Skin epidermis (tissue), 12 donors: ENCODE measurements around the gene ERN1.

Experiments used
- H3K27ac ChIP-seq, 21 experiments: fragments of 200-600 bp; sonication (generic) in 11 of 21; one replicate each; pipeline ENCODE4 v1.5.0; 2020; ENCODE audit warnings: mild to moderate bottlenecking in 3 of 21, inconsistent platforms in 2 of 21, moderate library complexity in 2 of 21
- H3K4me3 ChIP-seq, 7 experiments: fragments of 200-600 bp; sonication (generic) in 2 of 7; one replicate each; pipeline ENCODE4 v1.5.0; 2020; ENCODE audit warnings: inconsistent platforms in 2 of 7, mild to moderate bottlenecking in 2 of 7, moderate library complexity in 1 of 7

Gene ERN1

DNA sequence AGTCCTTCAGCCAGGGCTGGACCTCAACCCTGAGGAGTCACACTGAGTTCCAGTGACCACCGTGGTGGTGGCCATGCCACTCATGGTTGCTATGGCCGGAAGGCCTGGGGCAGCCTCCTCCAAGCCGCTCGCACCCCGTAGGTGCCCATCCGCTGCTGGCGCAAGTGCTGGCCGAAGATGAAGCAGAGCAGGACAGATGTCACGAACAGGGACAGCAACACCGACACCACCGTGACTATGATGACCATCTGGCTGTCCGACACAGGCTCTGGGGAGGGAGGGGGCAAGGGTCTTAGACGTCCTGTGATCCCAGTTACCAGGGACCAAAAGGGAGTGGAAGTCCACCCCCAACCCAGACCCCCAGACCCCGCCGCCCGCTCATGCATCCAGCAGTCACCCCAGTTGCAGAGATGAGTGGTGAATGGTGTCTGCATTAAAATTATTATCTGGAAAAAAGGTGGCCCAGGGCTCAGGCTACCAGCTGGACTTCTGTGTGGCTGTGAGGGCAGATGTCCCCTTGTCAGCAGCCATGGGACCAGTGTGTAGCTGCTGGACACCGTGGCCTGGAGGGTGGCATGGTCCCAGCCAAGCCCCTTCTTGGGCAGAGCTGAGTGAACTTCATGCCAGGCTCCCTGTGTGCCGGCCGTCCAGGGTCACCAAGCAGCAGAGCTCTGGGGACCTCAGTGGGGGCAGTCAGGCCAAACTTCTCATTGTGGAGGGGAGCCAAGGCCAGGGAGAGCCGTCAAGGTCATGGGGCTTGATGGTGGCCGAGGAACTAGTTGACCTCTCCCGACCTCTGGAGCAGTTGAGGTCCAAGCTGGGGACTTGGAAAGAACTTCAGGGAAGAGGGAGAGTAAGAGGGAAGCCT, 127.1 kb downstream of the ERN1 start:
- Histone ChIP-seq H3K27ac (peak overlapping the region in 3 of 21 experiments; percentile 25 to 60 (median 53)), H3K4me3 (no peak overlapping the region)

DNA sequence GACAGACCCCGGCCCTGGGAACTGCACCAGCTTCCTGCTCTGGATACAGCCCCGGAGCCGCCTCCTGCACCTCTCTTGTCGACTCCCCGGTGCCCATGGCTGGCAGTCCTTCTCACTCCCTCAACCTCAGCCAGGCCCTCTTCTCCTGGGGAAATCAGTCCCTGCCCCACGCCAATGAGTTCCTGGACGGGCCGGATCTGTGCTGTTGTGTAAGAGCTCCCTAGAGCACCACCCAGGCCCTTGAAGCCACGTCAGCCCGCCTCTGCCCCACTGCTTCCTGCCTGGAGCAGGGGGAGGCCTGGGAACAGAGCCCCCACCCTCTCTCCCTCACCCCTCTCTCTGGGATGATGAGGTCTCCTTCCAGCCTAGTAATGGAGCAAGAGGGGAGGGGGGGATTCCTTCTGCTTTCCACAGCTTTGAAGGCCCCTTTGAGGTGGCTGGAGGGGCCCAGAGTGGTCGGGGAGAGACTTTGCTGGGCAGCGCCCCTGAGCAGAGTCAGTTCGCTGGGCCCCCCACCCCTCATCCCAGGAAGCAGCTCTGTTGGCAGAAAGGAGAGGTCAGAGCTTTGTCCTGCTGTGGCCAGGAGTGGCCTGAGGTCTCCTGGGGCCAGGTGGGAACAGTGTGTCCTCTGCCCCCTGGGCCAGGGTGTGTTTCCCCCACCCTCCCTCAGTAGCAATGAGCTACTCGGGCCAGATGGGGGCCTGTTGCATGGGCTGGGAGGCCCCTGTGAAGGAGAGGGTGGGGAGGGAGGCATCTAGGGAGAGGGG, 128.0 kb downstream of the ERN1 start:
- no peak overlapping the region for H3K4me3 ChIP-seq
- peak overlapping the region in 12 of 21 experiments; percentile 3 to 65 (median 52) for H3K27ac ChIP-seq

DNA sequence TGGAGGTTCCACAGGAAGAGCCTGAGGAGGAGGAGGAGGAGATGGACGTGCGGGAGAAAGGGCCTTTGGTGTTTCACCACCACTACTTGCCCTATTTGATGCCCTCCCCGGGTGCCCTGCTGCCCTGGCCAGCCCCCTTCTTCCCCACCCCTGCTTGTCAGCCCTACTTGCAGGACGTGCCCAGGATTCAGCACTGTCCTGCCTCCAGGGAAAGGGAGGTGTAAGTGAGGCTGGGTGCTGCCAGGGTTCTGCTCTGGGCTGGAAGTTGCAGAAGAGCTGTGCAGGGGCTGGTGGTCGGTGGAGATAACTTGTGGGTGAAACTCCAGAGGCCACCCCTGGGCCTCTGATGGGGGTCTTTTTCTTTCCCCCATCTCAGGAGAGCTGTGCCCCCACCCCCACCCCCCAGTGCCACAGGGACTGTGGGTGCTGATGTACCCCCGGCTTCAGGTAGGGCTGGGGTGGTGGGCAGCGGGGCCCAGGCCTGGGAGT, 128.8 kb downstream of the ERN1 start:
- Histone ChIP-seq H3K27ac (peak overlapping the region in 9 of 21 experiments; percentile 3 to 65 (median 47)), H3K4me3 (no peak overlapping the region)

DNA sequence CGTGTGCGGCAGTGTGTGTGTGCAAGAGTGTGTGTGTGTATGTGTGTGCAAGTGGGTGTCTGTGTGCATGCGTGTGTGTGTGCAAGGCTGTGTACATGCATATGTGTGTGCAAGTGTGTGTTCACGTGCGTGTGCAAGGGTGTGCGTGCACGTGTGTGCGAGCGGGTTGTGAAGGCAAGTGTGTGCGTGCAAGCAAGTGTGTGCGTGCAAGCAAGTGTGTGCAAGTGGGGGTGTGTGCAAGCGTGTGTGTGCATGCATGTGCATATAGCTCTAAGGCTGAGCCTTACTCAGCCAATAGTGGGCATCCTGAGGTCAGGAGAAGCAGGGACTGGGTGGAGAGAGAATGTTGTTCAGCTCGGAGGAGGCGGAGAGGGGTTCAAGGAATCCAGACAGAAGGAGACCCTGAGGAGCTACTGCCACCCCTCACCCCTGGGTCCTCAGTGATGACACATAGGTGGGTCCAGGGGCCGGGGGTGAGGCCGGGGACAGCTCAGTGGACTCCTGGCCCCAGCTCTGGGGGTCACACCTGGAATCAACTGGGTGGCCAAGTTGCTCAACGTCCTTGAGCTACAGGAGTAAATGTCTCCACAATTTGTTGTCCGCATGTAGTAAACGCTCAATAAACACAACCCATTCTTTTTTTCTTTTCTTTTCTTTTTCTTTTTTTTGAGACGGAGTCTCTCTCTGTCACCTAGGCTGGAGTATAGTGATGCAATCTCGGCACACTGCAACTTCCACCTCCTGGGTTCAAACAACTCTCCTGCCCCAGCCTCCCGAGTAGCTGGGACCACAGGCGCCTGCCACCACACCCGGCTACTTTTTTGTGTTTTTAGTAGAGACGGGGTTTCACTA, 130.0 kb downstream of the ERN1 start:
- H3K4me3 ChIP-seq: no peak overlapping the region
- H3K27ac ChIP-seq: no peak overlapping the region

DNA sequence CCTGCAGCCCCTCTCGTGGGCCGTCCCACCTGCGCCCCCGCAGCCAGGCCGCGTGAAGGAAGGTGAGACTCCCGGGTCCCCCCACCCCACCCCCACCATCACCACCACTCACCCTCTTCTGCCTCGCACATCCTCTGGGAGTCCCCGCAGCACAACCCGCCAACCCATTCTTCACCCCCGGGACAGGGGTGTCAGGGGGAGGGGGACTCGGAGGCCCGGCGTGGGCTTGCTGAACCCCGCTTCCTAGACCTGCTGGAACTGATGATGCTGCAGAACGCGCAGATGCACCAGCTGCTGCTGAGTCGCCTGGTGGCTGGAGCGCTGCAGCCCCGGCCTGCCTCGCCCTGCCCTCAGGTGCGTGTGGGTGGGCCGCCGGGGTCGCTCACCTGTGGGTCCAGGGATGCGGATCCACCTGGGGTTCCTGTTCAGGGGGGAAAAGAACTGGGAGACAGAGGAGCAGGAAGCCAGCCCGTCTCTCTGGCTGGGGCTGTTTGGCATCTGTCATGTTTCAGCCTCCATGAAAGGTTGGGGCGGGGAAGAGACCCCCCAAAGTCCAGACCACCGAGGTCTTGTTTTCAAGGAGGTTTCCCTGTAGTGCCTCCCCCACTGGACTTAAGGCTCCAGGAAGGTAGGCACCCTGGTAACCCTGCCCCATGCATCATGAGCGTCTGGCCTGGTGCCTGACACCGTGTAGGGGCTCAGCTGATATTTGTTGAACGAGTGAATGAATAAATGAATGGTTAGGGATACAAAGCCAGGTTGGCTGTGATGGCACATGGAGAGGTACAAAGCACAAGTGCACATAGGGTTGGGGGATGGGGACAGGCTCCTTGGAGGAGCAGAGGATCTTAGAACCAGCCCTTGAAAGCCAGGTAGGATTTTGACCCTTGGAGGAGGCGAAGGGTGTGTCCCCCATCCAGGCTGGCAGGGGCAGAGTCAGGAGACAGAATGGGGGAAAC, 130.9 kb downstream of the ERN1 start:
- peak overlapping the region; percentile 36 to 53 (median 42) for H3K4me3 ChIP-seq
- H3K27ac ChIP-seq: peak overlapping the region in 8 of 21 experiments; percentile 8 to 72 (median 34)

DNA sequence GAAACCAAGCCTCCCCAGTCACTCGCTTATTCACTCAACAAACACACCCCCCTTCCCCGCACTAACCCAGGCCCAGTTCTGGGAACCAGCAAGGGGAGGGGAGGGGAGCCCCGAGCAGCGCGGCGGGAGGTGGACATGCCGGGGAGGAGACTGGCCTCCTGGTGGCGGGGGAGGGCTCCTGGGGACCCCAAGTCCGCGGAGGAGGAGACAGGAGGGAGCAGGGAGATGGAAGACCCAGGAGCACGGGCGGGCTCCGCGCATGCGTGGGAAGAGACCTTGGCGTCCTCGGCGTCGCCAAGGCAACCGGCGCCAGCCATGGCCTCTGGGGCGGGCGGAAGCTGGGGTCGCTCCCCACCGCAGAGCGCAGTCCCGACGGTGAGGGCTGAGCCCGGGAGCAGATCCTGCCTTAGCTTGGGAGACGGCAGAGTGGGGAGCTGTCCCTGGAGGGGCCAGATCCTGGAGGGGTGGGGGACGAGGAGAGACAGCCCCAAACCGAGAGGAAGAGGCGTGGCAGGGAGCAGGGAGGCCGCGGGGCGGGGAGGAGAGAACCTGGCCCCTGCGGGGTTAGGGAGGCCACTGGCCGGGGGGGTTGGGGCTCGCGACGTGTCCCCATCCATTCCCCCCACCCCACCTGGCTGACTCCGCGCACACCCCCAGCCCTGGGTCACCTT, 131.8 kb downstream of the ERN1 start, which contains the start of gene PRR29:
TSS of gene PRR29 (plus strand) at position 302 of the 671 bp plus-strand sequence. CDS start at position 316, 14 bp downstream.
- peak within 1 kb of the TSS; percentile 36 to 53 (median 42) for H3K4me3 ChIP-seq
- H3K27ac ChIP-seq: peak within 1 kb of the TSS in 8 of 21 experiments; percentile 8 to 72 (median 38)

DNA sequence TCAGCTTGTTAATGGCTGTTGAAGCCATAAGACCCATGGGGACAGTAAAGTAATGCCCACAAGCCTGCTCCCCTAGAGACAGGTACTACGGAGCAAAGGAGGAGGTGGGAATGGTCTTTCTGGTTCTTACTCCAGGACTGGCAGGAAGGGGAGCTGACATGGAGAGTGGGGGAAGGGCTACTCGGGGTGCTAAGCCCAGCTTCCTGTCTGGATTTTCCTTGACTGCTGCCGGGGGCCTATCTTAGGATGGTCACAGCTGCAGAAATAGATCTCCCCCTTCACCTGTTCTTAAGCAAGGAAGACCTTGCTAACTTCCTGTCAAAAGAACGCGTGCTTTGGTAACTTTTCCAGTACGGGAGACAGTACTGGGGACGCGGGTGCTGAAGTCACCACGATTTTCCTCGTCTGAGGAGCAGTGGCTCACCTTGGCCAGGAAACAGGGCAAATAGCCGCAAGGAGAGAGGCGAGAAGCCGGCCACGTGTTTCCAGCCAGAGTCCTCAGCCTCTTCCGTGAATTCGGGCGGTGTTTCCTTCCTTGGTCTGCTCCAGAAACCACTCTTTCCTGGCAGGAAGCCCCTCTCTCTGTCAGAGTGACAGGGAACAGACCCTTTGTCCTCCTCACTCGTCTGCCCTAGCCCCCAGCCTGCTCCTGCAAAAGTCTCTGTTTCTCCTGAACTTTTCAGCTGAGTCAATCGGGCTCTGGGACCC, 132.4 kb downstream of the ERN1 start:
- Histone ChIP-seq H3K27ac (peak overlapping the region in 6 of 21 experiments; percentile 8 to 72 (median 42)), H3K4me3 (peak overlapping the region; percentile 36 to 53 (median 42))

DNA sequence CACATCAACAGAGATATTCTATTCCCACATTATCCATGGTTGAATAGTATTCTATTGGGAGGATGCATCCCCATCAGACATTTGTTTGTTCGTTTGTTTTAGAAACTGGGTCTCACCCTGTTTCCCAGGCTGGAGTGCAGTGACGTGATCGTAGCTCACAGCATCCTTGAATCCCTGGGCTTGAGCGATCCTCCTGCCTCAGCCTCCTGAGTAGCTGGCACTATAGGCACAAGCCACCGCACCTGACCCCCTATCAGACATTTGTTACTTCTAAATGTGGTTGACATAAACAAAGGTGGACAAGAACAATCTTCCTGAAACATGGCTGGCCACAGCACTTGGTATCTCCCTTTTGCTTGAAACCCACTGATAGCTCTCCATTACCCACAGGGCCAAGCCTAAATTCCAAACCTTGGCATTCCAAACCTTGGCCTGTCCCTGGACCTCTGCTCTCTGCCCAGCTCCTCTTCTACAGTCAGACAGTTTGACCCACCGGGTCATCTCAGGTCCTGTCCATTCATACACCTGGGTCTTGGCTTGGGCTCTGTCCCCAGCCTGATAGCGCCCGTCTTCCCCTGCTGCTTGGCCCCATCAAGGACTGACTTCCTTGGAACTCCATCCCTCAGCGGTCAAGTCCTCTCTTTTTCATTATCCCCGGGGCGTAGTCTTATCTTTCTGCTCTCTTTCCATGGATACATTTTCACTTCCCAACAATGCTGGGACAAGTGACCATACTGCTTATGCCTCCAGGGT, 133.3 kb downstream of the ERN1 start:
- Histone ChIP-seq H3K4me3 (no peak overlapping the region), H3K27ac (peak overlapping the region in 1 of 21 experiments; percentile 36)

DNA sequence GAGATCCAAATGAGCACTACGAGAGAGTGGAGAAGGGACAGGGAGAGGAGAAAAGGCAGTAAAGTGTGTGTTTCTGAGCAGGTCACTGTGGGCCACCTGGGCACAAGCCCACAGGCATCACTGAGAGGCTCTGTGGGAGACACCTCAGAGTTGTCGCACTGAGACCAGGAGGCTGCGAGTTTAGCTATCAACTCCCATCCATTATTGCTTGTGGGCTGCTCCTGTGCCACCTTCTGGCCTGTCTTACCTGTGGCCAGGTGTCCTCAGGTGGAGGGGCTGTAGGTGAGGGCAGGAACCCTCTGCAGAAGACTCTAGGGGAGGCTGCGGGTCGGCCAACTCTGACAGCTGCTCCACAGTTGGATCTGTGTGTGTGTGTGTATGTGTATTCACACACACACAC, 134.3 kb downstream of the ERN1 start:
- H3K27ac ChIP-seq: no peak overlapping the region

DNA sequence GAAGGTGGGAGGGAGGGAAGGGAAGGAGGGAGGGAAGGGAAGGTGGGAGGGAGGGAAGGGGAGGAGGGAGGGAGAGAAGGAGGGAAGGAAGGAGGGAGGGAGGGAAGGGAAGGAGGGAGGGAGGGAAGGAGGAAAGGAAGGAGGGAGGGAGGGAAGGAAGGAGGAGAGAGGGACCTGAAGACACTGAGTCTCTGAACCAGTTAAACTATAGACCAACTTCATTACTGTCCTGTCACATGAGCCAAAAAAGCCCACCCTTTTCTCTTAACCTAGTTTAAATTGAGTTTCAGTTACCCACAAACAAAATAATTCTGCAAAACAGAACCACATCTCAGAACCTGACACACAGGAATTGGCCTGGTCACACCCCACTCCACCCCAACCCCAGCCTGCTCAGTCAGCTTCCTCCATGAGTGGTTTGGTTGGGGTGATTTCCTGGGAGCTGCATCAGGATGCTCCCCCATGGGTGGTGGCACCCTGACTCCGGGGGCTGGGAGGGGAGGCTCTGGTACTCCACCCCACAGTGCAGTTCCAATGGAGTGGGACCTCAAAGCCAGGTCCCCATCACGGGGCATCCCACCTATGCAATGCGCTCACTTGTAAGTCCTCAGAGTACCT, 136.5 kb downstream of the ERN1 start:
- Histone ChIP-seq H3K4me3 (no peak overlapping the region), H3K27ac (no peak overlapping the region)

More for the DNA sequence above, 134.3 kb downstream of the ERN1 start:
- H3K4me3 ChIP-seq: no peak overlapping the region

DNA sequence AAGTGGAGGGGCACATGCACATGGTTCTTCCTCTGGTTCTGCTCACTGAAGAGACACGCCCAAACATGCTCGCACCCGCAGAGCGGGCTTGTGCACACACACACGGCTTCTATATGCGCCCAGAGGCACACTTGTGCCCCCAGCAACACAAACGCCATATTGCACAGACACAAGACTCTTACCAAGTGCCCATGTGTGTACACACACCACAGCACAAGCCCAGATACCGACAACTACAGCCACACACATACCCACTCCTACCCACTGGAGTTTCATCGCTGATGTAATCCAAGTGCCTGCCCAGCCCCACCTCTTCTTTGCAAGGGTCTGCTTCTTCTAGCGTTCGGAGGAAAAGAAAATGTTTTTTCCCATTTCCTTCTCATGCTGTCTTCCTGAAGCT, 138.3 kb downstream of the ERN1 start:
- H3K27ac ChIP-seq: no peak overlapping the region
- no peak overlapping the region for H3K4me3 ChIP-seq

DNA sequence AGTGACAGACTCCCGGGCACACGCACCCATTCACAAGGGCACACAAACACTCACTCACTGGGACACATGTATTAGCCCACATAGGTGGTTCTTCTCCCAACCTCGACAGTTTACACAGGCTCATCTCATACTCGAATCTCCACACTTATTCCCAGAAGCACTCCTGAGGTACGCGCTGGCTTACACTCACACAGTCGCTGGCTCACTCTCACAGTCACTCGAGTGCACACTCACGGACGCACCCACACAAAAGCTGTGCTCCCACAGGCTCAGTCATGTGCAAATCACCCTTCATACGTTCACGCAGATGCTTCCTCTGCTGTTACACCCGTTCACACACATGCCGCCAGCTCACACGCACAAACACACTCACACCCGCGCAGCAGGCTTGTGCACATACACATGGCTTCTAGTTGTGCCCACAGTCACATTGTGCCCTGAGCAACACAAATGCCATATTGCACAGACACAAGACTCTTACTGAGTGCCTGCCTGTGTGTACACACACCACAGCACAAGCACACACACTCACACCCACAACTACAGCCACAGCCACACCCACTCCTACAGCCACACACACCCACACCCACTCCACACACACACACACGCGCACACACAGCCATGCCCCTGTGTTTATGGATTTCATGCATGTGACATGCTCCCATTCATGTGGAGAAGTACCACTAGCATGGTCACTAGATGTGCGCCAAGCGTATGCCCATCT, 140.2 kb downstream of the ERN1 start:
- no peak overlapping the region for H3K4me3 ChIP-seq

More for the DNA sequence above, 140.2 kb downstream of the ERN1 start:
- H3K27ac ChIP-seq: no peak overlapping the region
